Activated naive CD8-positive, alpha-beta T cell (primary cell): Measurements from ENCODE around the gene SMOC2.

Experiments
- H3K27ac Mint-ChIP-seq: one replicate; pipeline ENCODE4 v1.8.0; 2021; ENCODE audit warnings: mixed read lengths
- H3K27me3 Mint-ChIP-seq: one replicate; pipeline ENCODE4 v1.8.0; 2021; ENCODE audit warnings: mixed read lengths
- H3K36me3 Mint-ChIP-seq: one replicate; pipeline ENCODE4 v1.8.0; 2021; ENCODE audit warnings: mixed read lengths
- H3K4me1 Mint-ChIP-seq: one replicate; pipeline ENCODE4 v1.8.0; 2021; ENCODE audit warnings: low read depth, mixed read lengths
- H3K4me3 Mint-ChIP-seq: one replicate; pipeline ENCODE4 v1.8.0; 2021; ENCODE audit warnings: mild to moderate bottlenecking, mixed read lengths
- H3K9me3 Mint-ChIP-seq: one replicate; pipeline ENCODE4 v1.8.0; 2021; ENCODE audit warnings: low read depth, mixed read lengths

SMOC2 gene

GRCh38 chr6:168501561-168501960, 60.6 kb downstream of the SMOC2 start:
- Mint-ChIP-seq H3K36me3 (no peaks in the 10 kb centered on the region), H3K4me3 (no peak overlapping the region)

GRCh38 chr6:168504366-168504765, 63.4 kb downstream of the SMOC2 start:
- no peaks in the 10 kb centered on the region for H3K36me3 Mint-ChIP-seq
- no peak overlapping the region for H3K27ac Mint-ChIP-seq
- no peaks in the 10 kb centered on the region for H3K4me1 Mint-ChIP-seq
- H3K9me3 Mint-ChIP-seq = no peaks in the 10 kb centered on the region
- H3K4me3 Mint-ChIP-seq = no peak overlapping the region
- peaks cover 1% of the 10 kb centered on the region for H3K27me3 Mint-ChIP-seq

More at GRCh38 chr6:168501561-168501960, 60.6 kb downstream of the SMOC2 start:
- H3K27ac Mint-ChIP-seq = no peak overlapping the region
- no peaks in the 10 kb centered on the region for H3K9me3 Mint-ChIP-seq
- H3K27me3 Mint-ChIP-seq = peaks cover 1% of the 10 kb centered on the region
- no peaks in the 10 kb centered on the region for H3K4me1 Mint-ChIP-seq

DNA sequence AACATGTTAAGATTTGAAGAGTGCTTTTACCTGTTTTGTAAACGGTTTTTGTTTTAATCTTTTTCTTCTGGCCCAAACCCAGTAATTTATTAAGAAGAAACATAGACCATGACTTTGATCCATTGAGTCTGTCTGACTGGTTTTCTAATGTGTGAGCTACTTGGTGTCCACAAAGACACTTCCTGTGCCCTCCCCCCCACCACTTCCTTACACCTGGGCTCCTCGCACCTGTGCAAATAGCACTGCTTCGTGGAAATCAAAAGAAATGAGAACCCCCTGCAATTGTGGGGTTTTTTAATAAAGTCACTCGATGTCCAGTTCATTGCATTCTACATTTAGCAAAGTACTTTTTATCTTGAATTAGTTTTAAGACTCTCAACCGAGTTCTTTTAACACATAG, 65.5 kb downstream of the SMOC2 start:
- Mint-ChIP-seq H3K4me1 (no peaks in the 10 kb centered on the region), H3K36me3 (no peaks in the 10 kb centered on the region), H3K4me3 (no peak overlapping the region), H3K27me3 (peaks cover 1% of the 10 kb centered on the region), H3K9me3 (no peaks in the 10 kb centered on the region), H3K27ac (no peak overlapping the region)

DNA sequence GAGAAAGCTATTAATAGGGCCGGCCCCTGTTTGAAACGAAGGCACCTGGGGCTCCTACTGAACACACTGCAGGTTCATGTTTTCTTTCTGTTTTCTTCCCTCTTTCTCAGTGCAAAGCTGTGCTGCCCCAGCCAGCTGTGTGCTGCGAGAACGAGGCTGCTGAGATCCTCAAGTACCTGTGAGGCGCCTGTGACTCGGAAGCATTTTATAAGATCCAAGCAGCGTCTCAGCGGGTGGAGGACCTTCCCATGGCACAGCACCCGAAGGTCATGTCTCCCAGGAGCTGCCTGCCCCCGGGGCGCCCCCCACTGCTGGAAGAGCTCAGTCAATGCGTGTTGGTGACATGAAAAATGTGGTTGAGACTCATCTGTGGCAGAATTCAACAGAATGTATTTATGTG, 66.3 kb downstream of the SMOC2 start:
- Mint-ChIP-seq H3K36me3 (no peaks in the 10 kb centered on the region), H3K9me3 (no peaks in the 10 kb centered on the region), H3K4me3 (no peak overlapping the region), H3K4me1 (no peaks in the 10 kb centered on the region), H3K27ac (no peak overlapping the region), H3K27me3 (no peaks in the 10 kb centered on the region)

- Mint-ChIP-seq H3K27ac (no peak overlapping the region), H3K9me3 (no peaks in the 10 kb centered on the region), H3K4me3 (no peak overlapping the region), H3K27me3 (no peaks in the 10 kb centered on the region), H3K36me3 (no peaks in the 10 kb centered on the region), H3K4me1 (no peaks in the 10 kb centered on the region)
Observed at GRCh38 chr6:168507730-168508129, 66.7 kb downstream of the SMOC2 start.

DNA sequence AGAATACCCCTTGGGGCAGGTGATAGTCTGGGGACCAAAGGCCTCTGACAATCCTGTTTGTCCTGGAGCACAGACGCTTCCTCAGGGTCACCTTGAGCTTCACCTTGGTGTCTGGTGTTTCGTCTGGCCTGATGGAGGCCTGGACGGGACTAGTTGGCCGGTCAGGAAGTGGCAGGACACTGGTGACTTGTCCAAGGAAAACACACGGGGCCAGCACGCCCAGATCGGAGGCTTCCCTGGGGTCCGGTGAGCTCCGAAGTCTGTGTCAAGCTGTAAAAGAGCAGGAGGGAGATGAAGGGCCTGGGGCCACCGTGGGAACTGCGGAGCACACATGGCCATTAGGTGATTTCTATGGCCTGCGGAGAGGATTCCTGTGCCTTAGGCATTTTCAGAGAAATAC, 67.9 kb downstream of the SMOC2 start:
- no peaks in the 10 kb centered on the region for H3K9me3 Mint-ChIP-seq
- no peaks in the 10 kb centered on the region for H3K36me3 Mint-ChIP-seq
- no peak overlapping the region for H3K27ac Mint-ChIP-seq
- H3K4me3 Mint-ChIP-seq = no peak overlapping the region
- H3K27me3 Mint-ChIP-seq = no peaks in the 10 kb centered on the region
- no peaks in the 10 kb centered on the region for H3K4me1 Mint-ChIP-seq

GRCh38 chr6:168513766-168514165, 72.8 kb downstream of the SMOC2 start:
- Mint-ChIP-seq H3K27ac (no peak overlapping the region), H3K27me3 (peaks cover 4% of the 10 kb centered on the region), H3K4me3 (no peak overlapping the region), H3K36me3 (no peaks in the 10 kb centered on the region), H3K9me3 (no peaks in the 10 kb centered on the region), H3K4me1 (no peaks in the 10 kb centered on the region)

DNA sequence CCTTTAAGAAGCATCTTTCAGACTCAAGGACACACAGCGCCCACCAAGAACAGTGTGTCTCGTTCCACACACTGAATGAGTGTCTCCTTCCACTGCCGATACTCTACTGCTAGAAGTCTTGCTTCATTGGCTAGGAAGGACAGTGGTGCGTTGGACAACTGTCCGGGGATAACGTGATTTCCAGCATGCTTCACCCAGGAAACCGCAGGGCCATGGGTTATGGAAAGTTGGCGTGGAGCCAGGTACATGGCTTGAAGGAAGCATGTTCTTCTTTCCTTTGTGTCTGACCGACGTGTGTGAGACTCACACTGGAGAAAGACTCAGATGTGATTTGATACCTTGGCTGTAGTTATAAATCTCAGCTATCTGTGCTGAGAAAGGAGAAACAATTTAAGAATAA, 73.2 kb downstream of the SMOC2 start:
- Mint-ChIP-seq H3K27me3 (peaks cover 4% of the 10 kb centered on the region), H3K9me3 (no peaks in the 10 kb centered on the region), H3K4me1 (no peaks in the 10 kb centered on the region), H3K36me3 (no peaks in the 10 kb centered on the region), H3K27ac (no peak overlapping the region), H3K4me3 (no peak overlapping the region)

GRCh38 chr6:168515376-168515775, 74.4 kb downstream of the SMOC2 start:
- H3K27ac Mint-ChIP-seq = no peak overlapping the region
- H3K4me1 Mint-ChIP-seq = no peaks in the 10 kb centered on the region
- no peak overlapping the region for H3K4me3 Mint-ChIP-seq
- peaks cover 4% of the 10 kb centered on the region for H3K27me3 Mint-ChIP-seq
- H3K36me3 Mint-ChIP-seq = no peaks in the 10 kb centered on the region
- H3K9me3 Mint-ChIP-seq = no peaks in the 10 kb centered on the region

- no peak overlapping the region for H3K4me3 Mint-ChIP-seq
- H3K36me3 Mint-ChIP-seq = no peaks in the 10 kb centered on the region
- no peaks in the 10 kb centered on the region for H3K4me1 Mint-ChIP-seq
- H3K27me3 Mint-ChIP-seq = peaks cover 4% of the 10 kb centered on the region
- no peaks in the 10 kb centered on the region for H3K9me3 Mint-ChIP-seq
- H3K27ac Mint-ChIP-seq = no peak overlapping the region
Observed at GRCh38 chr6:168516944-168517741, 76.2 kb downstream of the SMOC2 start.

DNA sequence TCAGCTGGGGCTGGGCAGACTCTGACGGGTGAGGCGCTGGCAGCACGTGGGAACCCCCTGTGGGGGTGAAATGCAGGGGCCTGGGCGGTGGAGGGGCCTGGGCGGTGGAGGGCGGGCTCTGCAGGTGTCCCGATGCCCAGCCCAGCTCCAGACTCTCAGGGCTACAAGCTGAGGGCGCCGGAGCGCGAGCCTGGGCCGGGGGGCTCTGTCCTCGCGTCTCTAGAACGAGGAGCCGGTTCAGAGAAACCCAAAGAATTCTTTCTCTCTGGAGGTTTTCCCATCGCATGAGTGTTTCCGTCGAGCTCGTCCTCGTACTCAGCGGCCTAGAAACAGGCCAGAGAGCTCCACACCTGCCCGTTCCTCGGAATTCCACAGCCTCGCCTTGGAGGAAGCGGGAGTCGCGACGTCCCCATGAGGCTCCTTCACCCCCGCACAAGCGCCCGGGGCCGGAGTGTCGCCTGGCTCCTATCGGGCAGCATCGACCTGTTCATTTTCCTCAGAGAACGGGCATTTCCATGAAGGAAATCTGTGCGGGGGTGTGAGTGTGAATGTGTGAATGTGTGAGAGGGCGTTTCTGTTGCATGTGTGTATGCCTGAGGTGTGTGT, 76.9 kb downstream of the SMOC2 start:
- Mint-ChIP-seq H3K4me1 (no peaks in the 10 kb centered on the region), H3K9me3 (no peaks in the 10 kb centered on the region), H3K36me3 (no peaks in the 10 kb centered on the region), H3K27me3 (peaks cover 7% of the 10 kb centered on the region), H3K27ac (no peak overlapping the region), H3K4me3 (no peak overlapping the region)

- no peaks in the 10 kb centered on the region for H3K36me3 Mint-ChIP-seq
- no peaks in the 10 kb centered on the region for H3K9me3 Mint-ChIP-seq
- peaks cover 7% of the 10 kb centered on the region for H3K27me3 Mint-ChIP-seq
- H3K27ac Mint-ChIP-seq = no peak overlapping the region
- no peak overlapping the region for H3K4me3 Mint-ChIP-seq
- no peaks in the 10 kb centered on the region for H3K4me1 Mint-ChIP-seq
Observed at GRCh38 chr6:168518348-168518745, 77.4 kb downstream of the SMOC2 start.

DNA sequence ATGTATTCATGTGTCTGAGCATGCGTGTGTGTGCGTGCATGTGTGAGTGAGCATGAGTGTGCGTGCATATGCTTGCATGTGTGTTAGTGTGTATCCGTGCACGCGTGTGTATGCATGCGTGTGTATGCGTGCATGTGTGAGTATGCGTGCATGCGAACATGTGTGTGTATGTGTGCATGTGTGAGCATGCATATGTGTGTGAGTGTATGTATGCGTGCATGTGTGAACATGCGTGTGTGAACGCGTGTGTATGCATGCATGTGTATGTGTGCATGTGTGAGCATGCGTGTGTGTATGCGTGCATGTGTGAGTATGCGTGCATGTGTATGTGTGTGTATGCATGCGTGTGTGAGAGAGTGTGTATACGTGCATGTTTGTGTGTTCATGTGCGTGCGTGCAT, 77.9 kb downstream of the SMOC2 start:
- Mint-ChIP-seq H3K4me3 (no peak overlapping the region), H3K27ac (no peak overlapping the region), H3K9me3 (no peaks in the 10 kb centered on the region), H3K4me1 (no peaks in the 10 kb centered on the region), H3K36me3 (no peaks in the 10 kb centered on the region), H3K27me3 (peaks cover 7% of the 10 kb centered on the region)

DNA sequence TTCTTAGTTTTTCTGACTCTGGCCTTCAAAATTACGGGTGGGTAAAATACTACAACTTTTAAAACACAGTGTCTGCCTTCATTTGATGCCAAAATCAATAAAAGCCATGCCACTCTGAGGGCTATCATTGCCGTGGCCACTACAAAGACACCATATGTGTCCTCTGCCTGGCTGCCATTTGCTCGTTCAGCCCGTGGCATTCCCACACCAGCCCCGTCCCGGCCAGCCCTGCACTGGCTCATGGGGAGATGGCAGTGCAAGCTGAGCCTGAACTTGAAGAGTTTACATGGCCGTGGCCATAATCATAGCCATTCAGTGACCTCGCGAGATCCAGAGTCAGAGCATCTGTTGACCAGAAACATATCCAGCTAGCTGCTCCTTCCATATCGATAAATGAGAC, 79.2 kb downstream of the SMOC2 start:
- no peaks in the 10 kb centered on the region for H3K9me3 Mint-ChIP-seq
- peaks cover 5% of the 10 kb centered on the region for H3K27me3 Mint-ChIP-seq

DNA sequence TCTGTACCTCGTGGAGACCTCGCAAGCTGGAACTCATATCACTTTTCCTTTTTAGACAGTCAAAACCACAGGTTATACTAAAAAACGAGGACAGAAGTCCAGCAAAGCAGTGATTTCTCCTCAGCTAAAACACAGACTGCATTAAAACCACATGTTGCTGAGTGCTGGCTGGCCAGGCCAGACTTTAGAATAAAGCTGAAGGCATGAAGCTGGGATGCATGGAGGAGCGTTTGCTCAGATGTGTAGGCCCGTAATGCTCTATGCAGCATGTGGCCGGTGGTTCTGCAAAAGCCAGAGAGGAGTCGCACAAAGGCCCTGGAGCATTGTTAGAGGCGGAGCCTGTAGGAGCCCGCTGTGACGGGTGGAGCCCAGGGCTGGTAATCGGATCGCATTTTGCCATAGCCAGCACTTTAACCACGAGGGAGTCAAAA, 83.6 kb downstream of the SMOC2 start:
- H3K27ac Mint-ChIP-seq = no peak overlapping the region
- H3K9me3 Mint-ChIP-seq = no peaks in the 10 kb centered on the region
- H3K4me1 Mint-ChIP-seq = no peaks in the 10 kb centered on the region
- no peaks in the 10 kb centered on the region for H3K36me3 Mint-ChIP-seq
- peaks cover 11% of the 10 kb centered on the region for H3K27me3 Mint-ChIP-seq
- no peak overlapping the region for H3K4me3 Mint-ChIP-seq

More for the DNA sequence above, 79.2 kb downstream of the SMOC2 start:
- H3K4me3 Mint-ChIP-seq = no peak overlapping the region
- no peaks in the 10 kb centered on the region for H3K4me1 Mint-ChIP-seq
- no peak overlapping the region for H3K27ac Mint-ChIP-seq
- H3K36me3 Mint-ChIP-seq = no peaks in the 10 kb centered on the region

GRCh38 chr6:168525114-168525513, 84.1 kb downstream of the SMOC2 start:
- no peak overlapping the region for H3K4me3 Mint-ChIP-seq
- no peaks in the 10 kb centered on the region for H3K36me3 Mint-ChIP-seq
- peaks cover 11% of the 10 kb centered on the region for H3K27me3 Mint-ChIP-seq
- no peaks in the 10 kb centered on the region for H3K4me1 Mint-ChIP-seq
- no peaks in the 10 kb centered on the region for H3K9me3 Mint-ChIP-seq
- no peak overlapping the region for H3K27ac Mint-ChIP-seq
